ENCODE measurements around the gene NDUFS4.

DNA sequence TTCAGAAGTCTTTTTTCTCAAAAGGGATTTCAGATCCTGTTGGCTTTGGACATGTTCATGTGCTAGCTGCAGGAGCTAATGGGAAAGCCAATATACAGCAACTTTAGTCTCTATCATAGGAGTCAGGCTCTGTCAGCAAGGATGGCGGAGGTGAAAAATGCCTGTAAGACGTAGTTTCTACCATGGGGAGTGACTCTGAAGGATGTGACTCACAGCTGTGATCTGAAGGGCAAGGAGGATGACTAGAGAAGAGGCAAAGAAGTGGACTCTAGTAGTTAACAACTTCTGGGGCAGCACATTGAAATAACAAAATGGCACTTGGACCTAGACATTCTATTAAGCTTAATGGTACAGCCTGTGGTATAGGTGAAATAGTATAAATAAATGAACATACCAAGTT is 3.1 kb upstream of the NDUFS4 start:
- TF ChIP-seq EZH2phosphoT487 (IDR thresholded peaks at IDR 0.05; ENCODE audit: insufficient read depth, low read depth) (no peak), EZH2 (IDR thresholded peaks at IDR 0.05; ENCODE audit: insufficient read depth, poor library complexity, severe bottlenecking) (no peak)
